ENCODE results near the gene SERGEF.

GRCh38 chr11:17767301-17767885 is 245.5 kb downstream of the SERGEF start:
- TF ChIP-seq CTCF (IDR thresholded peaks at IDR 0.05) (no peak), EP300 (IDR thresholded peaks at IDR 0.05; ENCODE audit: borderline replicate concordance in 1 of 2, low read depth in 1 of 2, low read length in 1 of 2) (no peak), FOXM1 (IDR thresholded peaks at IDR 0.05; ENCODE audit: low read depth) (no peak), POLR2AphosphoS5 (IDR thresholded peaks at IDR 0.05; ENCODE audit: low read depth, low read length) (no peak), CHD2 (IDR thresholded peaks at IDR 0.05; ENCODE audit: low read length, partially characterized antibody) (no peak), FOXJ3 (CRISPR knock-in tag; IDR thresholded peaks at IDR 0.05) (no peak), MXI1 (IDR thresholded peaks at IDR 0.05; ENCODE audit: low read depth, low read length) (no peak), GATA2 (CRISPR knock-in tag; IDR thresholded peaks at IDR 0.05) (no peak), ELF1 (IDR thresholded peaks at IDR 0.05) (no peak)
- TF ChIP-seq, protein P1, sequence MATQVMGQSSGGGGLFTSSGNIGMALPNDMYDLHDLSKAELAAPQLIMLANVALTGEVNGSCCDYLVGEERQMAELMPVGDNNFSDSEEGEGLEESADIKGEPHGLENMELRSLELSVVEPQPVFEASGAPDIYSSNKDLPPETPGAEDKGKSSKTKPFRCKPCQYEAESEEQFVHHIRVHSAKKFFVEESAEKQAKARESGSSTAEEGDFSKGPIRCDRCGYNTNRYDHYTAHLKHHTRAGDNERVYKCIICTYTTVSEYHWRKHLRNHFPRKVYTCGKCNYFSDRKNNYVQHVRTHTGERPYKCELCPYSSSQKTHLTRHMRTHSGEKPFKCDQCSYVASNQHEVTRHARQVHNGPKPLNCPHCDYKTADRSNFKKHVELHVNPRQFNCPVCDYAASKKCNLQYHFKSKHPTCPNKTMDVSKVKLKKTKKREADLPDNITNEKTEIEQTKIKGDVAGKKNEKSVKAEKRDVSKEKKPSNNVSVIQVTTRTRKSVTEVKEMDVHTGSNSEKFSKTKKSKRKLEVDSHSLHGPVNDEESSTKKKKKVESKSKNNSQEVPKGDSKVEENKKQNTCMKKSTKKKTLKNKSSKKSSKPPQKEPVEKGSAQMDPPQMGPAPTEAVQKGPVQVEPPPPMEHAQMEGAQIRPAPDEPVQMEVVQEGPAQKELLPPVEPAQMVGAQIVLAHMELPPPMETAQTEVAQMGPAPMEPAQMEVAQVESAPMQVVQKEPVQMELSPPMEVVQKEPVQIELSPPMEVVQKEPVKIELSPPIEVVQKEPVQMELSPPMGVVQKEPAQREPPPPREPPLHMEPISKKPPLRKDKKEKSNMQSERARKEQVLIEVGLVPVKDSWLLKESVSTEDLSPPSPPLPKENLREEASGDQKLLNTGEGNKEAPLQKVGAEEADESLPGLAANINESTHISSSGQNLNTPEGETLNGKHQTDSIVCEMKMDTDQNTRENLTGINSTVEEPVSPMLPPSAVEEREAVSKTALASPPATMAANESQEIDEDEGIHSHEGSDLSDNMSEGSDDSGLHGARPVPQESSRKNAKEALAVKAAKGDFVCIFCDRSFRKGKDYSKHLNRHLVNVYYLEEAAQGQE (IDR thresholded peaks at IDR 0.05; ENCODE audit: low read depth, low read length): no peak
- TF ChIP-seq, protein P2, sequence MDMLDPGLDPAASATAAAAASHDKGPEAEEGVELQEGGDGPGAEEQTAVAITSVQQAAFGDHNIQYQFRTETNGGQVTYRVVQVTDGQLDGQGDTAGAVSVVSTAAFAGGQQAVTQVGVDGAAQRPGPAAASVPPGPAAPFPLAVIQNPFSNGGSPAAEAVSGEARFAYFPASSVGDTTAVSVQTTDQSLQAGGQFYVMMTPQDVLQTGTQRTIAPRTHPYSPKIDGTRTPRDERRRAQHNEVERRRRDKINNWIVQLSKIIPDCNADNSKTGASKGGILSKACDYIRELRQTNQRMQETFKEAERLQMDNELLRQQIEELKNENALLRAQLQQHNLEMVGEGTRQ (IDR thresholded peaks at IDR 0.05; ENCODE audit: borderline replicate concordance, low read depth, low read length): no peak

All from SK-N-SH (cell line).